Activated effector memory CD4-positive, alpha-beta T cell treated with anti-CD3 and anti-CD28 coated beads, Interleukin-2, amount 50 U/mL, for 16 hours (primary cell): ENCODE measurements around the gene TBC1D4.
"Not testable (repeated sequence)": the region's sequence is repeated elsewhere in the genome, so short reads cannot be mapped to it uniquely, and the experiment has no call there.

Experiments used
- DNase-seq: peaks from one replicate; pipeline ENCODE4 v3.0.0-alpha.2; 2020

The TBC1D4 gene

GRCh38 chr13:75256922-75257321 lies 225.0 kb downstream of the TBC1D4 start:
- no peak for DNase-seq

GRCh38 chr13:75255653-75256052 lies 226.3 kb downstream of the TBC1D4 start:
- DNase-seq, result no peak

GRCh38 chr13:75255147-75255546 lies 226.8 kb downstream of the TBC1D4 start:
- DNase-seq, result no peak

- DNase-seq, result no peak
These were observed 230.8 kb downstream of the TBC1D4 start for GRCh38 chr13:75251188-75251587.

- no peak for DNase-seq
These were observed 231.3 kb downstream of the TBC1D4 start for GRCh38 chr13:75250526-75251178.

GRCh38 chr13:75245578-75245977 lies 236.4 kb downstream of the TBC1D4 start:
- DNase-seq, result not testable (repeated sequence)

GRCh38 chr13:75240240-75240639 lies 241.7 kb downstream of the TBC1D4 start:
- not testable (repeated sequence) for DNase-seq

GRCh38 chr13:75236774-75237173 lies 245.2 kb downstream of the TBC1D4 start:
- DNase-seq, result no peak
